ENCODE measurements around the gene MIGA1.

DNA sequence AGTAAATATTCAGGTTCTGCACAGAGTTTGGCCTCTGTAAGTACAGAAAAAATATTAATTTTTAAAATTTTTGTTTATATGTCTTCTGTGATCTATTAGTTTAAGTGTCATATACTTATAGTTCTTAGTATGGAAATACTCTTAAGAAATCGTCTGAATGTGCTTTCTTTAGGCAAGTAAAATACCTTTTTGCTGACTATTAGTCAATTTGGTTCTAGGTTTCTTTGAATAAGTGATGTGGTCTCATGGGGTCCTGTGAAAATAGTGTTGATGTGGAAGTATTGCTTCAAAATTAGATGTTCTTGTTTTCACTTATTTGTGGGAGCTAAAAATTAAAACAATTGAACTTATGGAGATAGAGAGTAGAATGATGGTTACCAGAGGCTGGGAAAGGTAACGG, 23.9 kb downstream of the MIGA1 start:
- TF ChIP-seq, protein P1, sequence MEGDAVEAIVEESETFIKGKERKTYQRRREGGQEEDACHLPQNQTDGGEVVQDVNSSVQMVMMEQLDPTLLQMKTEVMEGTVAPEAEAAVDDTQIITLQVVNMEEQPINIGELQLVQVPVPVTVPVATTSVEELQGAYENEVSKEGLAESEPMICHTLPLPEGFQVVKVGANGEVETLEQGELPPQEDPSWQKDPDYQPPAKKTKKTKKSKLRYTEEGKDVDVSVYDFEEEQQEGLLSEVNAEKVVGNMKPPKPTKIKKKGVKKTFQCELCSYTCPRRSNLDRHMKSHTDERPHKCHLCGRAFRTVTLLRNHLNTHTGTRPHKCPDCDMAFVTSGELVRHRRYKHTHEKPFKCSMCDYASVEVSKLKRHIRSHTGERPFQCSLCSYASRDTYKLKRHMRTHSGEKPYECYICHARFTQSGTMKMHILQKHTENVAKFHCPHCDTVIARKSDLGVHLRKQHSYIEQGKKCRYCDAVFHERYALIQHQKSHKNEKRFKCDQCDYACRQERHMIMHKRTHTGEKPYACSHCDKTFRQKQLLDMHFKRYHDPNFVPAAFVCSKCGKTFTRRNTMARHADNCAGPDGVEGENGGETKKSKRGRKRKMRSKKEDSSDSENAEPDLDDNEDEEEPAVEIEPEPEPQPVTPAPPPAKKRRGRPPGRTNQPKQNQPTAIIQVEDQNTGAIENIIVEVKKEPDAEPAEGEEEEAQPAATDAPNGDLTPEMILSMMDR (IDR thresholded peaks at IDR 0.05; ENCODE audit: low read depth, low read length), result no peak
- TF ChIP-seq EZH2phosphoT487 (IDR thresholded peaks at IDR 0.05; ENCODE audit: low read depth), result no peak

Data from OCI-LY3 (cell line).